HG02973 (cell line): Measurements from ENCODE around the gene ALDH7A1.
"Not testable (repeated sequence)": the region's sequence is repeated elsewhere in the genome, so short reads cannot be mapped to it uniquely, and the experiment has no call there.

ENCODE experiments used
- ATAC-seq: cut with Tn5 transposase; IDR thresholded peaks from one replicate; pipeline ENCODE4 v1.9.1; 2021; ENCODE audit warnings: moderate library complexity; ENCODE audit not compliant: unreplicated experiment

The ALDH7A1 gene

DNA sequence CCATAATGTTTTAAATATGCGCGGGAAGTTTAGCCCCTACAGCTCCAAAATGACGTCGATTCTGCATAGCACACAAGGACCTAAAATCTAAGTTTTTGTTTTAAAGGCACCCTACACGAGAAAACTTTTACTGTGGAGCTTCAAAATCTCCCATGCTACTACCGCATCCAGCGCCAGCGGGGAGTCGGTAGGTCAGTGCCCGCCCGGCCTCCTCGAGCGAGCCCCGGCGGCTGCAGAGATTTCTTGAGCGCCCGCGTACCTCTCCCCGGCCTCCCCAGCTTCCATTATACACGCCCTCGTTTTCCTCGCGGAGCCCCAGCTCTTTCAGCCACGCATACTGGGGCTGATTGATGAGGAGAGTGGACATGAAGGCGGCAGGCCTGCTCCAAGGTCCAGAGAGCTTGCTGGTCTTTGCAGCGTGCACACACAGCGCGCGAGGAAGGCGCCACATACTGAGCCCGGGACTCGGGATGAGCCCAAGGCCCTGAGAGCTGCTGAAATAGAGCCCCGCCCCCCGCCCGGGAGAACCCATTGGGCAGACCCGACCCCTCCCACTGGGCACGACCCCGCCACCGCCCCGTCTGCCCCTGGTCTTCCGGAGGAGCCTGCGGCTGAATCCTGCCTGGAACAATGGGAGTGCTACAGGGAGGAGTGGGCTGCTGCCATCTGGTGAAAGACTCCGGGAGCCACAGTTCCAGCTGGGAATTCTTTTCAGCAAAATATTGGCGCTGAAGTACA is at the start of gene ALDH7A1:
Gene ALDH7A1 (minus strand): TSS at position 472 of the 738 bp plus-strand sequence. CDS start 21 bp downstream, at position 451.
- peak; percentile 68 for ATAC-seq

DNA sequence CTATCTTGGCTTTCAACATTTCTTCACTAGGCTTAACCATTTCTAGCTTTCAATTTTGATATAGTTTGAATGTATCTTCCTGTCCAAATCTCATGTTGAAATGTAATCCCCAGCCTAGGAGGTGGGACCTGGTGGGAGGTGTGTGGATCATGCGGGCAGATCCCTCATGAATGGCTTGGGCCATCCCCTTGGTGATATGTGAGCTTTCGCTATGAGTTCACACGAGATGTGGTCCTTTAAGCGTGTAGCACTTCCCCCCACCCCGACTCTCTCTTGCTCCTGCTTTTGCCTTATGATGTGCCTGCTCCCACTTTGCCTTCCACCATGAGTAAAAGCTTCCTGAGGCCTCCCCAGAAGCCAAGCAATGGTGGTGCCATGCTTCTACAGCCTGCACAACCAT is 46.4 kb upstream of the ALDH7A1 start:
- ATAC-seq = no peak

DNA sequence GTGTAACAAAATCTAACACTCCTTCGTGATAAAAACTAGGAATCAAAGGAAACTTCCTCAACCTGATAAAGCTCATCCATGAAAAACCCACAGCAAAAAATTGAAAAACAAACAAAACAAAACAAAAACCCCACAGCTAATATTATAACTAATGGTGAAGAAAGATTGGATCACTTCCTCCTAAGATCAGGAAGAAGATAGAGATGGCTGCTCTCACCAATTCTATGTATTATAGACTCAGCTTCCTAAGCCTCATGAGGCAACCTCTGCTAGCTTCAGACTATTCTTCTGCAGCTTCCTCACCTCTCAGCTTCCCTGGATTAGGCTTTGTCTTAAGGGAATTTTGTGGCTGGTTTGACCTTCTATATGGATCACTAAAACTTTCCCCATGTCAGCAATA is 45.8 kb upstream of the ALDH7A1 start:
- no peak for ATAC-seq

DNA sequence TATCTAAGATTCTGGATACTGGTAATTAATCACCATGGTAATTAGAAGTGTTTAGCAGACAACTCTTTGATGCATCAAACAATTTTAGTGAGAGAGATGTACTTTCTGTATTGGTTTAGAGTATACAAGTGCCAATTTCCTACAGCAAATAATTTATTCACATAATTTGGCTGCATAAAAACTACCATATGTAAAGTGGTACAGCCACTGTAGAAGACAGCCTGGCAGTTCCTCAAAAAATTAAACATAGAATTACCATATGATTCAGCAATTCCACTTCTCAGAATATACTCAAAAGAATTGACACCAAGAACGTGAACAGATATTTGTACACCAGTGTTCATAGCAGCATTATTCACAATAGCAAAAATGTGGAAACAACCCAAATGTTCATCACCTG is 41.9 kb upstream of the ALDH7A1 start:
- ATAC-seq = no peak

DNA sequence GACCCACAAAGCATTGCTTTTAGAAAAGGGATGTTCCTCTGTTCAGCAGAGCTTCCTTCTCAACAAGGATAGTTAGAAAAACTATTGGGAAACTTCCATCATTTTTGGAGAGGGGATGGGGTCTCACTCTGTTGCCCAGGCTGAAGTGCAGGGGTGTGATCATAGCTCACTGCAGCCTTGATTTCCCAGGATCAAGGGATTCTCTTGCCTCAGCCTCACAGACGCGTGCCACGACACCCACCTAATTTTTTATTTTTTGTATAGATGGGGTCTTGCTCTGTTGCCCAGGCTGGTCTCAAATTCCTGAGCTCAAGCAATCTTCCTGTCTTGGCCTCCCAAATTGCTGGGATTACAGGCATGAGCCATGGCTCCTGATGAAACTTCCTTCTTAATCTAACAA is 40.6 kb upstream of the ALDH7A1 start:
- ATAC-seq = no peak

DNA sequence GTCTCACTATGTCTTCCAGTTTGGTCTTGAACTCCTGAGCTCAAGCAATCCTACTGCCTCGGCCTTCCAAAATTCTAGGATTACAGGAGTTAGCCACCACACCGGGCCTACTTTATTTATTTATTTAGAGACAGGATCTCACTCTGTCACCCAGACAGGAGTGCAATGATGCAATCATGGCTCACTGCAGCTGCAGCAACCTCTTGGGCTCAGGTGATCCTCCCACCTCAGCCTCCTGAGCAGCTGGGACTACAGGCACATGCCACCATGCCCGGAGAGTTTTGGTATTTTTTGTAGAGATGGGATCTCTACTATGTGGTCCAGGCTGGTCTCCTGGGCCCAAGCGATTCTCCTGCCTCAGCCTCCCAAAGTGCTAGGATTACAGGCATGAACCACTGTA is 38.5 kb upstream of the ALDH7A1 start:
- no peak for ATAC-seq

DNA sequence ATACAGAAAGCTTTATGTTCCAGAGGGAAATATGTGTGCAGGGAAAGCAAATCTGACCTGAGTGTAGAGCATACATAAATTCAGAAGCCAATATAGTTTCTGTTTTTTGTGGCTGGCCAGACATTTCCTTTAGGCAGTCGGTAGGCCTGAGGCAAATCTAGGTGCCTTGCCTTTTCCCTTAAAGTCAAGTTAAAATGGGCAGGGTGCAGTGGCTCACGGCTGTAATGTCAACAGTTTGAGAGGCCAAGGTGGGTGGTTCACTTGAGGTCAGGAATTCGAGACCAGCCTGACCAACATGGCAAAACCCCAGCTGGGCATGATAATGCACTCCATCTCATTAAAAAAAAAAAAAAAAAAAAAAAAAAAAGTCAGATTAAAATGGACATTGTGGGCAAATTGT is 36.9 kb upstream of the ALDH7A1 start:
- ATAC-seq = no peak

DNA sequence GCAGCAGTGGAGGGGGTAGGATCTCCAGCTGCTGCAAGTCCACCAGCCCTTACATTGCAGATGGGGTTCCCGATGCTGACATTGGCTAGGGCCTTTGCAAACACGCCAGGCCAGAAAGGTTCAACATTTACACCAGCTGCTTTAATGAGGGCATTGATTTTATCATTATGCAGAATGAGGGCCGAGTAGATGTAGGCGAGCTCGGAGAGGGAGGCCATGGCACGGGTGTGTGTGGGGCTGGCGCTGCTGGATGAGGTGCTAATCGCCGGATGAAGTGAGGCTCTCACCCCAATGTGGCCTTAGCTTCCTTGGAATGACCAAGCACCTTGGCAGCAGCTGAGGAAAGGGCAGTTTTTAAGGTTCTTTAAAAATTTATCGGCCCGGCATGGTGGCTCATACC is 33.1 kb upstream of the ALDH7A1 start:
- ATAC-seq = no peak

DNA sequence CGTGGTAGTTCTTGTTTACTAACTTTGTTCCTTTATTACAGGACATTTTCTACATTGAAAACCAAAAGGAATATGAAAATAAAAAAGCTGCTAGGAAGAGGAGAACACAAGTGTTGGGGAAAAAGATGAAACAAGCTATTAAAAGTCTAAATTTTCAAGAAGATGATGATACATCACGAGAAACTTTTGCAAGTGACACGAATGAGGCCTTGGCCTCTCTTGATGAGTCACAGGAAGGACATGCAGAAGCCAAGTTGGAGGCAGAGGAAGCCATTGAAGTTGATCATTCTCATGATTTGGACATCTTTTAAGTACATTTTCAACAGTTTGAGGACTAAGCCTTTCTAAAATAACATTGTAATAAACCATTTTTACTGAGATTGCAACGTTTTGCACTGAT is 29.5 kb upstream of the ALDH7A1 start:
- no peak for ATAC-seq

DNA sequence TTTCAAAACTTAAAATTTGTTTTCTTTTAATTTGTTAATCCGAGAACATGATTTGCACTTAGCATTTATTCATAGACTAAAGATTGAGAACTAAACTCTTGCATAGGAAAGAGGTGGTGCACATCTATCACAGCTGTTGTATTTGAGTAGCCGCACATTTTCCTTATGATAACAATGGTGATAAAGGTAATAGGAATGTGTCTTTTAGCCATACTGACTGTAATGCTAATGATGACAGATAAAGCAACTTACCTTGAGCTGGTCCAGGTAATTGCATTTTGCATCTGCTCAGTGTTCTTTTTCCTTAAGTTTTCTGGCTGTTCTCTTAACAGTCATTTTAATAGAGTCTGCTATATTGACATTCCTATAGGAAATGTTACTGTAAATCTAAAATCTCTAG is 24.8 kb upstream of the ALDH7A1 start:
- no peak for ATAC-seq

DNA sequence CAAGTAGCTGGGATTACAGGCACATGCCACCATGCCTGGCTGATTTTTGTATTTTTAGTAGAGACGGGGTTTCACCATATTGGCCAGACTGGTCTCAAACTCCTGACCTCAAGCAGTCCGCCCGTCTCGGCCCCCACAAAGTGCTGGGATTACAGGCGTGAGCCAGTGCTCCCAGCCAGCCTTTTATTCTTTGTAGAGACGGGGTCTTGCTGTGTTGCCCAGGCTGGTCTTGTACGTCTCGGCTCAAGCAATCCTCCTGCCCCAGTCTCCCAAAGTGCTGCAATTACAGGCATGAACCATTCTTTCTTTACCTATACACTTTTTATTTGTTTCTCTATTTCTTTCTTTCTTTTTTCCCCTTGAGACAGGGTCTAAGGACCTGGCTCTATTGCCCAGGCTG is 22.6 kb upstream of the ALDH7A1 start:
- not testable (repeated sequence) for ATAC-seq

DNA sequence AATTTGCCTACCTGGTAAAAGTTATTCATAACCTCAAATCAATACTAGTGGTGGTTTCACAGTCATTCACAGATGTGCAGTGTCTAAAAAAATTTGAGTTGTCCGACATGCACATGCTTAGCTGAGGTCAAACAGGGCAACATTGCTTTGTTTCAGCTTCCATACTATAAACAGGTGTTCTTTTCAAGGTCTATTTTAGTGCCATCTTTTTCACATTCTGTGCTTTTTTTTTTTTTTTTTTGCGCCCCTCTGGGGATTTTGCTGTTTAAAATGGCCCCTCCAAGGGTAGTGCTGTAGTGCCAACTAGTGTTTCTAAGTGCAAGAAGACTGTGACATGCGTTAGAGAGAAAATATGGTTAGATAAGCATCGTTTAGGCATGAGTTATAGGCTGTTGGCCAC is 20.3 kb upstream of the ALDH7A1 start:
- ATAC-seq = peak; percentile 89

DNA sequence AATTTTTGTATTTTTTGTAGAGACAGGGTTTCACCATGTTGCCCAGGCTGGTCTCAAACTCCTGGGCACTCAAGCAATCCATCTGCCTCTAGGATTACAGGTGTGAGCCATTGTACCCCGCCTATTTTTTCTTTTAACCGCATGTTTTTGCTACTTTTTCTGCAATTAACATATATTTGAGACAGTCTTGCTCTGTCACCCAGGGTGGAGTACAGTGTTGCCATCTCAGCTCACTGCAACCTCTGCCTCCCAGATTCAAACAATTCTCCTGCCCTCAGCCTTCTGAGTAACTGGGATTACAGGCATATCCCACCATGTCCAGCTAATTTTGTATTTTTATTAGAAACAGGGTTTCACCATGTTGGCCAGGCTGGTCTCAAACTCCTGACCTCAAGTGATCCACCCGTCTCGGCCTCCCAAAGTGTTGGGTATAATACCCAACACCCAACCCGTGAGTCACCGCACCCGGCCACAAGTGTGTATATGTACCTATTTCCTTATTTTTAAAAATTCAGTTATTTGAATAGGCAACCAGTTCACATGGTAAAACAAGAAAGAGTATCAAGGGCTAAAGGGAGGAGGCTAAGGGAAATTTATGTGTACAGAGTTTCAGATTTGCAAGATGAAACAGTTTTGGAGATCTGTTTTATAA is 19.0 kb upstream of the ALDH7A1 start:
- no peak for ATAC-seq

DNA sequence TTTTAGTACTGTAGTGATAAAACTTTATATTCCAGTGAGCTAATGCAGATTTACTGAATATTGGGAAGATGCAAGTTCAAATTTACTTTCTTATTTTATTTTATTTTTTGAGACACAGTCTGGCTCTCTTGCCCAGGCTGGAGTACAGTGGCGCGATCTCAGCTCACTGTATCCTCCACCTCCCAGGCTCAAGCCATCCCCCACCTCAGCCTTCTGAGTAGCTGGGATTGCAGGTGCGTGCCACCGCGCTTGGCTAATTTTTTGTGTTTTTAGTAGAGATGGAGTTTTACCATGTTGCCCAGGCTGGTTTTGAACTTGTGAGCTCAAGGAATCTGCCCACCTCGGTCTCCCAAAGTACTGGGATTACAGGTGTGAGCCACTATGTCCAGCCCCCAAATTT is 15.6 kb upstream of the ALDH7A1 start:
- no peak for ATAC-seq

DNA sequence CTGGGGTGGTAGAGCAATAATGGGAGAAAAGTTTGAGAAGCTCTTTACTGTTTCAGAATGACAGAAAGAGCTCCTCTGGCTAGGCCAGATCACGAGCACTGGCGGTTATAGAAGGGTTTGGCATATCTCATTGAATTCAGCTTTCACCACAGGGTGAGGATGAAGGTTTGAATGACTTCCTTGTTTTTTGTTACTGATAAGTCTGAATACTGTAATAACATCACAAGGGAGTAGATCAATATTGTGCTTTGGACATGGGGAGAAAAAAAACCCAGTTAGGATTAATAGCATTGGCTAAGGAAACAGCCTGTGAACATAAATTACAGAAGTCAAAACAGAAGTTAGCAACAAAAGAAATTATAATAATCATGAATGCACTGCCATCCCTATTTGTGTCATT is 15.1 kb upstream of the ALDH7A1 start:
- no peak for ATAC-seq

DNA sequence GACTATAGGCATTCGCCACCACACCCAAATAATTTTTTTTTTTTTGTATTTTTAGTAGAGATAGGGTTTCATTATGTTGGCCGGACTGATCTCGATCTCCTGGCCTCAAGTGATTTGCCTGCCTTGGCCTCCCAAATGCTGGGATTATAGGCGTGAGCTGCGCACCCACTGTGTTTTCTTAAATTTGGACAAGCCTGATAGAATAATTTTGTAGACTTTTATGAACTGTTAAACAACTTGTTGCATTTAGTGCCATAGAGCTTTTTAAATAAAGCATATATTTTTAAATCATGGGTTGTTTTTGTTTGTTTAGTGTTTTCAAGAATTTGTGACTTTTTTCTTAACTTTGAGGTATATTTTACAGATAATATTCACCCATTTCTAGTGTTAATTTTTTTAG is 10.5 kb upstream of the ALDH7A1 start:
- ATAC-seq = no peak

DNA sequence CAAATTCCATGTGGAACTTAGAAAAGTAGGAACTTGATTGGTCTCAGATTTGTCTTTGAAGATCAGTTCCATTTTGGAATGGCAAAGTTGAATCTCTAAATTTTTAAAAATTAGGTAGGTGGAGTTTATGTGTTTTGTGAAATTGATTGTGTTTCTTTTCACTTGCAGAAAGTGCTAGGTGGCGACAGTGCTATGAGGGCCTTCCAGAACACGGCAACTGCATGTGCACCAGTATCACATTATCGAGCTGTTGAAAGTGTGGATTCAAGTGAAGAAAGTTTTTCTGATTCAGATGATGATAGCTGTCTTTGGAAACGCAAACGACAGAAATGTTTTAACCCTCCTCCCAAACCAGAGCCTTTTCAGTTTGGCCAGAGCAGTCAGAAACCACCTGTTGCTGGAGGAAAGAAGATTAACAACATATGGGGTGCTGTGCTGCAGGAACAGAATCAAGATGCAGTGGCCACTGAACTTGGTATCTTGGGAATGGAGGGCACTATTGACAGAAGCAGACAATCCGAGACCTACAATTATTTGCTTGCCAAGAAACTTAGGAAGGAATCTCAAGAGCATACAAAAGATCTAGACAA is 8.5 kb upstream of the ALDH7A1 start:
- no peak for ATAC-seq

DNA sequence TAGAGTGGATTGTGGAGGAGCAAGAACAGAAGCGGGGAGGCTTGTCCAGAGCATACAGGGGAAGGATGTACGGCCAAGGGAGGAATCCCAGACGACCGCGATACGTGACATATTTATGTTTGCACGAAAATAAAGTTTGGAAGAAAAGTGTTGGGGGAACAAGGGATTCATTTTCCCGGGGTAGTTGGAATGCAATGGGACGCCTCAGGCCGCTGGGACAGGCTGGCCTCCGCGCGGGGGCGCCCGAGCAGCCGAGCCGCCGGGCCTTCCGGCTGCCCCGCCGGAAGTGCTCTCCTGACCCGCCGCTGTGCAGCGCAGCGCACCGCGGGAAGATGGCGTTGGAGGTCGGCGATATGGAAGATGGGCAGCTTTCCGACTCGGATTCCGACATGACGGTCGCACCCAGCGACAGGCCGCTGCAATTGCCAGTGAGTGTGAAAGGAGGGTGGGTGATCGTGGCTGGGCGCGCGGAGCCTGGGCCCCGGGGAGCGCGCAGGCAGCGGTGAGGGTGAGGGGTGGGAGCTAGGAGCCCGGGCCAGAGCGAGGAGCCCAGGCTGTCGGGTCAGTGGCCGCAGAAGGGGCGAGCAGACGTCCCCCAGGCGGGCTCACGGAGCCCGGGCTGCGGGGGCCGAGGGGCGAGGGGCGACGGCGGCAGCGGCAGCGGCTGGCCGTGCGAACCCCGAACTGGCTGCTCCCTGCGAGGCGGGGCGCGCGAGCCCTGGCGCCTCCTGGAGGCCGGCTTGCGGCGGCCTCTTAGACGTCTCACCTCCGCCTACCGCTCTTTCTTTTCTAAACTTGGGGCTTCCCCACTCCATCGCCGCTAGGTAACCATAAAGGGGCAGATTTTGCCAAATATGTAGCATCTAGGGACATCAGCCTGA is 5.9 kb upstream of the ALDH7A1 start, which contains the start of gene PHAX:
Gene PHAX (plus strand): TSS at position 317 of the 881 bp plus-strand sequence. CDS start 16 bp downstream, at position 333.
- ATAC-seq = peak; percentile 96

DNA sequence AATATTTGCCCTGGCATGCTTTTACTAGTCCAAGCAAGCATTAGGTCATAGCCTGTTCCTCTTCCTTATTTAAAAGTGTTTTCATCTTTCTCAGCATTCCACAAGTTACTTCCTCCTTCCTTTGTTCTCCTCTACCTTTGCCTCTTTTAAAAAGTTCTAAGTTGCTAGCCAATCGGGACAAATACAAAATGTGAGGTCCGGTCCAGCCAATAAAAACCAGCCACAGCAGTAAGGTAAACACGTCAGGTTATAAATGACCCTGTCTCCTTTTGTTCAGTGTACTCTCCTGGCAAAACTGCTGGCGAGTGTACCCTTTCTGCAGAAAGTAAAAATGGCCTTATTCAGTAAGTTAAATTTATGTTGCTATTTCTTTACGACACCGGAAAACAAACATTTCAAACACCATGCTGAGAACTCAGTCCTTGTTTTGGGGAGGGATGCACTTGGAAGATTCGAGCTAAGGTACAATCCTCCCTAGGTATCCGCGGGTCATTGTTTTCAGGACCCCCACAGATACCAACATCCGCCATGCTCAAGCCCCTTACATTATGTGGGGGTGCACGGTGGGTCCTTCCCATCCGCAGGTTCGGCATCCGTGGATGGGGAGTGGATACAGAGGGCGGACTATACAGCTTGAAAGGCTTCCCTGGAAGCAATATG is 5.1 kb upstream of the ALDH7A1 start:
- ATAC-seq = not testable (repeated sequence)

DNA sequence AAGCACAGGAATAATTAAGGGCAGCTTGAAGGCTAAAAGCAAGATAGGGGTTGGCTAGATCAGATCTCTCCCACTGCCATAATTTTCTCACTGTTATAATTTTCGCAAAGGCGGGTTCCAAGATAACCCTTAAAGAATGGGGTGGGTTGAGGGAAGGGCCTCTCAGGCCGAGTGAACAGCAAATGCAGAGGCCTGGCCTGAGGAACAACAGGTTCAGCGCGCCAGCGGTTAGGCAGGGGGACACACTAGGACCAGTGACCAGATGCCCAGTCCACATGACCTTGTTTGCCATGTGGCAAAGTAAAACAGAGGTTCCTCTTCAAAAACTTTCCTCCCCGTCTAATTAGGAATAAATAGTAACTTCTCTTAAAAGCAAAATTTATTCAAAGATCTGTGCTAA is 4.5 kb upstream of the ALDH7A1 start:
- ATAC-seq = no peak

DNA sequence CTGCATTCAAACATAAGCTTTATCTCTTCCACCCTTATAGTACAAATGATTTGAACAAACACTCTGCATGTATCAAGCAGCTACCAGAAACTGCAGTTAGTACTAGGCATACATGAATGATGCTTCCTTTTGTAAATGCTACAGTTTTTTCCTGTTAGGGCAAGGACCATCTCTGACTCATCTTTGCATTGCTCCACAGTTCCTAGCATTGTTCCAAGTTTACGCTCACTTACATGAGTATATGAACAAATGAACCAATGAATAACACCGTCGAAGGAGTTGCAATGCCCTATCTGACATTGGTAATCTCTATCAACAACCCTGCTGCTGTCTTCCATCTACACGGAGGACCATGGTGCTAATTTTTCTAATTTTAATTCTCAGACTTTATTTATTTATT is 2.1 kb upstream of the ALDH7A1 start:
- no peak for ATAC-seq
